ENCODE results near the gene OBSCN.

OBSCN gene

DNA sequence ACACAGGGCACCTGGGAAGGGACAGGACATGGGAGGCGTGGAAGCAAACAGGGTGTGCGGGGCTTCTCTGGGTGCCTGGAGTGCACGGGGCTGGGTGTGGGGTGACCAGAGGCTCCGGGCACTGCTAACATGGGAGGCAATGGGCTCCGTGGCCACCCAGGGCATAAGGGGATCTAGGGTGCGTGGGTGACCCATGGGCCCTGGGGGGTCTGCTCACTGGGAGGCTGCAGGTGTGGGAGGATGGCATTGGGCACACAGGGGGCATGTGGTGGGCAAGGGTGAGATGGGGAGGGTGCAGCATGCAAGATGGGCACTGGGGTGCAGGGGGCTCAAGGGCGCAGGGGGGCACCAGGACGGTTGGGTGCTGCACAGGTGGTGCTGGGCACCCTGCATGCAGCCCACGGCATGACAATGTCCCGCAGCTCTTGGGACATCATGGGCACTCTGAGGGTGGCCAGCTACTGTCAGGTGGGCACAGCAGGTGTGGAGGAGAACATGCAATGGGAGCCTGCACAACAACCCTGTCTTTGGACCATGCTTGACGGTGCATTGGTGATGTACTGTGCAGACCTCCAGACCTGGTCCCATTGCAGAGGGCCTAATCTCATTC, 183.7 kb downstream of the OBSCN start:
- no peak overlapping the region for H3K4me3 ChIP-seq (ENCODE audit: low read depth, low read length)
- no peak for DNase-seq (ENCODE audit: low read depth)
- TF ChIP-seq, protein P1, sequence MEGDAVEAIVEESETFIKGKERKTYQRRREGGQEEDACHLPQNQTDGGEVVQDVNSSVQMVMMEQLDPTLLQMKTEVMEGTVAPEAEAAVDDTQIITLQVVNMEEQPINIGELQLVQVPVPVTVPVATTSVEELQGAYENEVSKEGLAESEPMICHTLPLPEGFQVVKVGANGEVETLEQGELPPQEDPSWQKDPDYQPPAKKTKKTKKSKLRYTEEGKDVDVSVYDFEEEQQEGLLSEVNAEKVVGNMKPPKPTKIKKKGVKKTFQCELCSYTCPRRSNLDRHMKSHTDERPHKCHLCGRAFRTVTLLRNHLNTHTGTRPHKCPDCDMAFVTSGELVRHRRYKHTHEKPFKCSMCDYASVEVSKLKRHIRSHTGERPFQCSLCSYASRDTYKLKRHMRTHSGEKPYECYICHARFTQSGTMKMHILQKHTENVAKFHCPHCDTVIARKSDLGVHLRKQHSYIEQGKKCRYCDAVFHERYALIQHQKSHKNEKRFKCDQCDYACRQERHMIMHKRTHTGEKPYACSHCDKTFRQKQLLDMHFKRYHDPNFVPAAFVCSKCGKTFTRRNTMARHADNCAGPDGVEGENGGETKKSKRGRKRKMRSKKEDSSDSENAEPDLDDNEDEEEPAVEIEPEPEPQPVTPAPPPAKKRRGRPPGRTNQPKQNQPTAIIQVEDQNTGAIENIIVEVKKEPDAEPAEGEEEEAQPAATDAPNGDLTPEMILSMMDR (IDR thresholded peaks at IDR 0.05; ENCODE audit: insufficient read depth, low read depth, low read length, missing control alignments) = no peak

DNA sequence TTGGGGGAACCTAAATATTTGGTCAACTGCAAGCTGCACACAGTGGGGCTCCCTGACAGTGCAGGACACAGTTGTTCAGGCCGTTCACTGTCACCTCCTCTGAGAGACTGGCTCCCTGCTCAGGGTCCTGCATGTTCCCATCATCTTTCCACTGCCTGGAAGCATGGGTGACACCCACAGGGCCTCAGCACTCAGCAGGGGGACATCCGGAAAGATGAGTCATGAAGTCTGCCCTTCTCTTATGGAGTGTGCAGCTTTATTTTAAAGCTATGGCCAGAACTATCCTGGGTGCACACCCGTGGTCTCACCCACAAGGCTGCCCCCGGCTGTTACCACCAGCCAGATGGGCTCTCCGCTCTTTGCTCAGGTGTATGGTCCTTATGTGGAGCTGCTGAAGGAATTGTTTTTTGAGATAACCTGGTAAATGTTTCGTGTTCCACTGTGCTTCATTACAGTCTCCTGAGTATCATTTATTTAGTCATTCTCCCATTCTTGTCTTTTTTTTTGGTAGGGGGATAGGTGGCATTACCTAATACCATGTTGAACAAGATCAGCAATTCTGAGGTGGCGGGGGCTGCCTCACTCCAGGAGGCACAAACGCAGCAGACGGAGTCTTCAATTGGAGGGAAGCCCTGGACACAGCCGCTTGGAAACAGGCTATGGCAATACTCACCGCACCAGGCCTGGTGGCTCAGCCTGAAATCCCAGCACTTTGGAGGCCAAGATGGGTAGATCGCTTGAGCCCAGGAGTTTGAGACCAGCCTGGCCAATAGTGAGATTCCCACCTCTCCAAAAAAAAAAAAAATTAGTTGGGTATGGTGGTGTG, 184.5 kb downstream of the OBSCN start:
- TF ChIP-seq, protein P1 (IDR thresholded peaks at IDR 0.05; ENCODE audit: insufficient read depth, low read depth, low read length, missing control alignments) = no peak
- no peak overlapping the region for H3K4me3 ChIP-seq (ENCODE audit: low read depth, low read length)
- DNase-seq (ENCODE audit: low read depth) = no peak

DNA sequence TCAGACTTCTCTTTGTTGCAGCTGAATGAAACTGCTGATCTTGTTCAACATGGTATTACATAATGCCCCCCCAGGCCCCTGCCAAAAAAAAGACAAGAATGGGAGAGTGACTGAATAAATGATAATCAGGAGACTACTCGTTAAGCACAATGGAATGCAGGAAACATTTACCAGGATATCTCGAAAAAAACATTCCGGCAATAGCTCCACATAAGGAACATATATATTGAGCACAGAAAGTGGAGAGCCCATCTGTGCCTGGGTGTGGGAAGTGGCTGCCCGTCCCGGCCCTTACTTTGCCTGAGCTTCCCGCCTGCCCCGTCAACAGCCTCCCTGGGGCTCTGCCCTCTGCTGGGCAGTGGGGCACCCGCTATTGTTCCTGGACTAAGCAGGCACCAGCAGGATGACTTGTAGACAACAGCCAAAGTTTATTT, 185.4 kb downstream of the OBSCN start:
- DNase-seq (ENCODE audit: low read depth) = no peak
- TF ChIP-seq, protein P1 (IDR thresholded peaks at IDR 0.05; ENCODE audit: insufficient read depth, low read depth, low read length, missing control alignments) = peak; percentile 3
- H3K4me3 ChIP-seq (ENCODE audit: low read depth, low read length) = no peak overlapping the region

DNA sequence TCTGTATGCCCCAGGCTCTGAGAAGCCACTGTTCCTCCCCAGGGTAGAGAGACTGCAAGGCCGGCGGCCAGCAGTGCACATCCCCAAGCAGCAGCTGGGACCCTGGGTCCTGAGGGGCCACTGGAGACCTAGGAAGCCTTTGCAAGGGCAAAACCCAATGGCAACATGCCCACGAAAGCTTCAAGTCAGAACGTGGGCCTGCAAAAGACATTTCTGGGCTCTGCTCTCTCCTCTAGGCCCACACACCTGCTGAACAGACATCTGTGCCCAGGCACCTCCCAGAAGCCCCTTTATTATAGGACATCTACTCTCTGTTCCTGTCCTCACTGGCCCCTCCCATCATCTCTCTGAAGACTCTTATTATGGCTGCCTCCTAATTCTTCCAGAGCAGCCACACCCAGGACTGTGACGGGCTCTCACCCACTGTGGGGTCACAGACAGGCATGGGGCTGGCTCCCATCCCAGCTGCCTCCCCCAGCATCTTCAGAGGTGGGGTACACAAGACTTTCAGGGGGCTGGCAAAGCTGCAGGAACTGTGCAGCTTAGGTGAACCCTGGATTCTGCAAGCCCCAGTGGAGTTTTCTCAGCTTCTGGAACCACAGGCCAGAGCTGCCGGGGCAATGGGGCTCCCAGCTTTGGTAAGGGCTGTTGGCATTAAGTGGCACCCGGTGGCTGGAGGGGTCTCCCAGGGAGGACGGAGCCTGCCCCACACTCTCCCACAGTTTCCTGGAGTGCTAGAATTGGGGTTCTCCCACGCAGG, 186.1 kb downstream of the OBSCN start:
- TF ChIP-seq, protein P1 (IDR thresholded peaks at IDR 0.05; ENCODE audit: insufficient read depth, low read depth, low read length, missing control alignments) = no peak
- no peak for DNase-seq (ENCODE audit: low read depth)
- no peak overlapping the region for H3K4me3 ChIP-seq (ENCODE audit: low read depth, low read length)

DNA sequence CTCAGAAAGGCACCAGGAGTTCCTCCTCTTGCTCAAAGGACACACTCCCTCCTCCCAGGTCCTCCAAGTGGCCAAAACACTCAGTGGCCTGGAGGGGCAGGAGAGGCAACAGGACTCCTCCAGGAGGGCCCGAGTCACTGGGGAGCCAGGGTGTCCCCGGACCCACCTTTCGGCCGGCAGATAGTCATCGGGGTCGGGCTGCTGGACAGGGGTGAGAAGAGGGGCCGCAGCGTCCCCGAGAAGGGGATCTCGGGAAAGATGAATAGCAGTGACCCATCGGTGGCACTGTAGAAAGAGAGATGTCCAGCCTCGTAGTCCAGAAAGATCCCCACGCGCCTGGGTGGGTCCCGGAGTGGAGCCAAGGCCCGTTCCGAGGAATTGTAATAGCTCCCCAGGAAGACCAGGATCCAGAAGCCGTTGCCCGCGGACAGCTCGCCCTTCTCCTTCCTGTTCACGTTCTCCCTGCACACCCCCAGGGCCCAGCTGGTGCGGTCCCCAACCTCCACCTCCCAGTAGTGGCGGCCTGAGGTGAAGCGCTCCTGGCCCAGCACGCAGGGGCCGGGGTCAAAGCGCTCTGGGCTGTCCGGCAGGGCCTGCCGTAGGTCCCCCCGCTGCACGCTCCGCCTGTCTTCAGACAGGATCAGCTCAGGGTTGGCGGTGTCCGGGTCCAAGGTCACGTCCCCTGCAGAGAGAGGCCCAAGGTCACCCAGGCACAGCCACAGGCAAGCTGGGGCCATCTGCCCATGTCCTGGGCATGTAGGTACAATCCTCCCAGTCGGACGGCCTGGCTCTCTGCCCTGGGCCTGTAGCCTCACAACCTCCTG, 186.9 kb downstream of the OBSCN start:
- TF ChIP-seq, protein P1 (IDR thresholded peaks at IDR 0.05; ENCODE audit: insufficient read depth, low read depth, low read length, missing control alignments) = no peak
- DNase-seq (ENCODE audit: low read depth) = no peak
- H3K4me3 ChIP-seq (ENCODE audit: low read depth, low read length) = no peak overlapping the region

All from GM12865 (cell line).